DMS53 treated with DMSO at 0.1 percent for 48 hours (cell line): Measurements from ENCODE around the gene GPC6.

Experiments
- DNase-seq: peaks from one replicate; lab custom pipeline; 2025; ENCODE audit not compliant: unreplicated experiment; lab: John Stamatoyannopoulos, UW

The GPC6 gene

GRCh38 chr13:93811071-93811737 lies 584.6 kb downstream of the GPC6 start:
- DNase-seq, result no peak

GRCh38 chr13:93811738-93812112 lies 585.1 kb downstream of the GPC6 start:
- DNase-seq, result no peak

- DNase-seq, result no peak
These were observed 588.1 kb downstream of the GPC6 start for GRCh38 chr13:93814658-93815057.

GRCh38 chr13:93818345-93818744 lies 591.7 kb downstream of the GPC6 start:
- DNase-seq, result no peak

GRCh38 chr13:93819331-93819890 lies 592.8 kb downstream of the GPC6 start:
- no peak for DNase-seq

- no peak for DNase-seq
These were observed 597.7 kb downstream of the GPC6 start for GRCh38 chr13:93824286-93824685.

GRCh38 chr13:93834051-93834450 lies 607.4 kb downstream of the GPC6 start:
- no peak for DNase-seq

- no peak for DNase-seq
These were observed 616.5 kb downstream of the GPC6 start for GRCh38 chr13:93843082-93843481.

- no peak for DNase-seq
These were observed 620.6 kb downstream of the GPC6 start for GRCh38 chr13:93847162-93847561.

- no peak for DNase-seq
These were observed 621.6 kb downstream of the GPC6 start for GRCh38 chr13:93848247-93848646.

- no peak for DNase-seq
These were observed 624.6 kb downstream of the GPC6 start for GRCh38 chr13:93851236-93851635.

- DNase-seq, result no peak
These were observed 627.3 kb downstream of the GPC6 start for GRCh38 chr13:93853912-93854311.

GRCh38 chr13:93857126-93857525 lies 630.5 kb downstream of the GPC6 start:
- no peak for DNase-seq

GRCh38 chr13:93859716-93860115 lies 633.1 kb downstream of the GPC6 start:
- no peak for DNase-seq

GRCh38 chr13:93861818-93862217 lies 635.2 kb downstream of the GPC6 start:
- DNase-seq, result no peak

GRCh38 chr13:93862259-93862658 lies 635.7 kb downstream of the GPC6 start:
- DNase-seq, result no peak

- DNase-seq, result no peak
These were observed 638.6 kb downstream of the GPC6 start for GRCh38 chr13:93865235-93865634.

GRCh38 chr13:93867481-93867880 lies 640.9 kb downstream of the GPC6 start:
- no peak for DNase-seq

GRCh38 chr13:93872376-93872775 lies 645.8 kb downstream of the GPC6 start:
- no peak for DNase-seq

GRCh38 chr13:93872786-93873347 lies 646.3 kb downstream of the GPC6 start:
- no peak for DNase-seq

- no peak for DNase-seq
These were observed 648.9 kb downstream of the GPC6 start for GRCh38 chr13:93875547-93875946.

GRCh38 chr13:93876236-93876635 lies 649.6 kb downstream of the GPC6 start:
- no peak for DNase-seq

- DNase-seq, result no peak
These were observed 652.1 kb downstream of the GPC6 start for GRCh38 chr13:93878675-93879074.
